GM19455 (cell line): ENCODE data around the gene PREPL.
"Not testable (repeated sequence)": the region's sequence is repeated elsewhere in the genome, so short reads cannot be mapped to it uniquely, and the experiment has no call there.

Source experiments
- ATAC-seq: cut with Tn5 transposase; IDR thresholded peaks from one replicate; pipeline ENCODE4 v1.9.1; 2021; ENCODE audit not compliant: unreplicated experiment

Gene PREPL

GRCh38 chr2:44349506-44349905 is 11.8 kb downstream of the PREPL start:
- no peak for ATAC-seq

DNA sequence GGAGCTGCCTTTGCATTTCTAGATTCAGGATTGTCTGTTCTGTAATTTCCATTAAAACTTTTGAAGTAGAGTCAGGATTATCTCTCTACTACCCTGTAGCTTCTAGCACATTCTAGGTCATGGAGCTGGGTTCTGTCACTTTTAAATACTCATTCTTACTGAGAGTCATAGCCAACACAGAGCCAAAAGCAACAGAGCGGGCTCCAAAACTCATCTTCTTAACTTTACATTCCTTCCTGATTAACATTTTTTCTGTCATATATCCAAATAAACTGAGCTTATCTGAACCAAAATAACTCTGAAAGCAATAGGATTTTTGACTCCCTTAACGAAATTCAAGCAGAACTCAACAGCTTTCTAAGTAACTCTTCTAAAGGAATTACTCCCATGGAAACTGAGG is 12.9 kb downstream of the PREPL start:
- ATAC-seq: no peak

- no peak for ATAC-seq
These were observed 13.8 kb downstream of the PREPL start for GRCh38 chr2:44347526-44347925.

DNA sequence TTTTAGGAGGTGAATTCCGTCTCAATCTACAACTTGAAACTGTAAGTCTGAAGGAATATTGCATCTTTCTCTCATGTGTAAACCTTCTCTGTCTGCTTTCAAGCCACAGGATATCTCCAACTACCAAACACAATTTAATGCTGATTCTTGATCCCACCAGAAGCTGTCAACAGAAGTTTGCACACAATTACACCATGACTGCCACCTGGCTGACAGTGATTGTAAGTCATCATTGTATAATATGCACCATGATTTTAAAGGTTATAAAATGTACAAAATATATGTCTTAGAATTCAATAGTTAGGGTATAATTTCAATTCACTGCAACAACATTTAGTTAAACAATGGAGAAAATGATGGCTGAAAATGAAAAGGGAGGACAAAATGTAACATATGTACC is 18.4 kb downstream of the PREPL start:
- ATAC-seq: no peak

GRCh38 chr2:44335806-44336538 is 25.3 kb downstream of the PREPL start:
- ATAC-seq: no peak

- ATAC-seq: no peak
These were observed 27.3 kb downstream of the PREPL start for GRCh38 chr2:44333994-44334393.

DNA sequence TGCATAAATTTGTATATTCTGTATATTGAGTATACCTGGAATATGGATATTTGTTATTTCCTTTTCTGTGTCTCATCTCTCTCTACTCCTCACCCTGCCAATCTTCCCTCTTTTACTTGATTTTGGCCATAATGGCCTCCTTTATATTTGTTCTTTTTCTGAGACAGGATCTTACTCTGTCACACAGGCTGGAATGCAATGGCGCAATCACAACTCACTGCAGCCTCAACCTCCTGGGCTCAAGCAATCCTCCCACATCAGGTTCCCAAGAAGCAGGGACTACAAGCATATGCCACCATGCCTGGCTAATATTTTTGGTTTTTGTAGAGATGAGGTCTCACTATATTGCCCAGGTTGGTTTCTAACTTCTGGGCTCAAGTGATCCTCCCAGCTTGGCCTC is 30.5 kb downstream of the PREPL start:
- no peak for ATAC-seq

DNA sequence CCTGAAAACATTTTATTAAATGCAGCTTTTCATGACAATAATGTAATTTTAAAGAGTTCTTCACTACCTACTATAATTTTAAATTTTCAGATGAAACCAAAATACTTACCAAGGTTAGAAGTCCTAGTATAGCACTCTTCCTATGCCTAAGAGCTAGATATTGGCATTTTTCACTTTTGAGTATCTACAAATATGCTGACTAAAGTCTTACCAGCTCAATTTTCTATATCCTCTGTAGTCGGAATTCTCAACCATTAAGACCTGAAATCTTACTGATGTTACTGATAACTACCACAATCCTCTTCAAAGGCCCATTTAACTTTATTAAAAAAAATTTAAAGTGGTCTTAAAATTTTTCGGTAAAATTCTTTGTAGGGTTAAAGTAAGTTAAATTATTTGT is 32.0 kb downstream of the PREPL start:
- no peak for ATAC-seq

DNA sequence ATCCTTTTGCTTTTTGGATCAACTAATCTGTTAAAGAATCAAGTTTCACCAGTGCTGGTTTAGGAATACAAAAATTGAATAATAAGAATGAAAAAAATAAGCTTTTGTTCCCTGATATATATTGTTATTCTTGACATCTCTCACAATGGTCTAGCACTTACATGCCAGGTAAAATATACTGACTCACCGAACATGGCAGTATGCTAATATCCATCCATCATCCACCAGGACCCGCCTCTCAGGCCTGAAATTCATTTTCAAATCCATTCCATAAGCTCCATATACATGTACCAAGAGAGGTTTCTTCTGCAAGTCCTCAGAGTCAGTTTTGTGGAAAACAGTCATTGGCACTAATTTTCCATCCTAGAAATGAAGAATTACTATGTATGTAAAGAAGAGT is 32.5 kb downstream of the PREPL start:
- no peak for ATAC-seq

DNA sequence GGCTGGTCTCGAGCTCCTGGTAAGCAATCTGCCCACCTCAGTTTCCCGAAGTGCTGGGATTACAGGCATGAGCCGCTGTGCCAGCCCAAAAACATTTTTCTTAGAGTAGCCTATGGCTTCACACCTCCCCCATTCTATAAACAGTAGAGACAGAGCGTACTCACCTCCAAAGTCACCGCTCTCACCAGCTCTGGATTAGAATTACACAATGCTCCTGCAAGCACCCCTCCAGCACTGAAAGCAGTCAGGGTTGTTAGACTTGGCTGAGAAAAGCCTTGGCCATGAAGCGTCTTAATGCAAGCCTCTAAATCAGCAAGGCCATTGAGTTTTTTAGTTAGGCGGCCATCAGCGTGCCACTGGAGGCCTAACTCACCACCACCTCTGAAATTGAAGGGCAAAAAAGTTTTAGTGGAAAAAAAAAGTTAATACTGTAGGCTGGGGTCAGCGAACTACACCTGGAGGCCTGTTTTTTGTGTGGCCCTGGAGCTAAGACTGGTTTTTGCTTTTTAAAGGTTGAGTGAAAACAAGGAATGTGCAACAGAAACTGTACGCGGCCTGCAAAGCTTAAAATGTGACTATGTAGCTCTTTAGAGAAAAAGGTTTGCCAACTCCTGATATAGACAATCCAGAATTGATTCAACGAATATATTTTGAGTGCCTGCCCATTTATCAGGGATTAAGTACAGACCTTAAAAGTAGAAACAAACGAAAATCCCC is 34.6 kb downstream of the PREPL start:
- no peak for ATAC-seq

DNA sequence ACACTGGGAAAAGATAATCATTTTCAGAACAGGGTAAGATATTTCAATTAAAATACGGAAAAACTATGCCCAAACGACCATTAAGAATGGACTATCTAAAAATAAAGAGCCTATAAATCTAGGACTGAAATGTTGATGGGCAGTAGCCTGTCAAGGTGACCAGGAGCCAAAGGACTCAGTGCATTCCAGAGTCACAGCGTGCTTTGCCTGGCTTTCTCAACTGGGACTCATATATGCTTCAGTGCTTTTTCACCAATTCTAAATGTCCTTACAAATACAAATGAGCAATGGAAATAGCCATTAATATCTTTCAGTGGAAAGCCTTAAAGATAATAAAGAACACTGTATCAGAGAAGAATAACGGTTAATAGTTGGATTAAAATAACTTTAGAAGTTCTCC is 35.4 kb downstream of the PREPL start:
- ATAC-seq: no peak

- ATAC-seq: no peak
These were observed 36.3 kb downstream of the PREPL start for GRCh38 chr2:44324971-44325426.

- ATAC-seq: no peak
These were observed 39.9 kb downstream of the PREPL start for GRCh38 chr2:44321360-44321759.

GRCh38 chr2:44320832-44321231 is 40.5 kb downstream of the PREPL start:
- no peak for ATAC-seq

DNA sequence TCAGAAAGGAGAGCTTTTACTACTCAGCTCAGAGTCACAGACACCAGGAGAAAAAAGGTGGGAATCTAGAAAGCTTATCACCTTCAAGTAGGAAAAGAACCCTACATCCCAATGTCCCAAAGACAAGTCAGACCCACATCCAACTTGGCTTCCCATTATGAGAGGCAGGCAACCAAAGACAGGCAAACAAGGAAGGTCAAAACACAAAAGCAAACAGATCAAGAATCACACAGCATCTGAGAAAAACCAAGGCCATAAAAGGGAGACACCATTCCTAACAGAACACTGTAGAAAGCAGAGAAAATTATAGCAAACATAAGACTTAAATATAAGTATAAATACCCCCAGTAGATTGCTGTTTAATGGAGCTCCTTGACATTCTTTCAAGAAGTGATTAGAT is 45.3 kb downstream of the PREPL start:
- no peak for ATAC-seq

- no peak for ATAC-seq
These were observed 46.9 kb downstream of the PREPL start for GRCh38 chr2:44314362-44314761.

- no peak for ATAC-seq
These were observed 51.0 kb downstream of the PREPL start for GRCh38 chr2:44310287-44310686.

DNA sequence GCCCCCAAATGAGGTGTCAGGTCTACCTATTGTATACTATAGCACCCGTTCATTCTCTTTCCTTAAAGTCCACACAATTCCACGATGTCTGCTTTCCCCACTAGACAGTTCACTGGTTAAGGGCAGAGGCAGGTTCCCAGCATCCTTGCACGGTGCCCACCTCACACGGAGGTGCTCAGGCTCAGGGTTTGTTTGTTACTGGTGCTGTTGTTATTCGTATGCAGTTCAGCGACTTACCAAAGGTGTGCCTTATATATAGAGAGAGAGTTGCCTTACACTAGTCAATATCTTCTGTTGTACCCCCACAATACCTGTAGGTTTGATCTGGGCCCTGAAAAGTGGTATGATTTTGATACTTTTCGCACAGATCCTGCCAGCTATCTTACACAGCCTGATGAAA is 55.4 kb downstream of the PREPL start:
- ATAC-seq: no peak

- ATAC-seq: no peak
These were observed 57.0 kb downstream of the PREPL start for GRCh38 chr2:44304258-44304657.

- ATAC-seq: not testable (repeated sequence)
These were observed 57.5 kb downstream of the PREPL start for GRCh38 chr2:44303766-44304165.

DNA sequence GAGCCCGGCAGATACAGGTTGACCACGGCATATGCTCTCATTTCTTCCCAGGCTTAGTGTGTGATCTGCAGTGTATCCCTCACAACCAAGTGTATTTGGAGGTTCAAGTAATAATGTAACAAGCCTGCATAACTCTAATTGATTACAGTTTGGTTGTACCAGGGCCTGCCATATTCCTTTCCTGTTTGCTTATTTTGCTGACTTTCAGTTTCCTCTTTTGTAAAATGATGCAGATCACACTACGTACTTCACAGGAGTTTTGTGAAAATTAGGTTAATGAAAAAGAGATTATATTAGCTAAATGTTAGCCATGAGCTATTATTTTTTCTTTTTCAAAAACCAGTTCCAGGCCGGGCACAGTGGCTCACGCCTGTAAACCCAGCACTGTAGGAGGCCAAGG is 60.2 kb downstream of the PREPL start:
- ATAC-seq: no peak

DNA sequence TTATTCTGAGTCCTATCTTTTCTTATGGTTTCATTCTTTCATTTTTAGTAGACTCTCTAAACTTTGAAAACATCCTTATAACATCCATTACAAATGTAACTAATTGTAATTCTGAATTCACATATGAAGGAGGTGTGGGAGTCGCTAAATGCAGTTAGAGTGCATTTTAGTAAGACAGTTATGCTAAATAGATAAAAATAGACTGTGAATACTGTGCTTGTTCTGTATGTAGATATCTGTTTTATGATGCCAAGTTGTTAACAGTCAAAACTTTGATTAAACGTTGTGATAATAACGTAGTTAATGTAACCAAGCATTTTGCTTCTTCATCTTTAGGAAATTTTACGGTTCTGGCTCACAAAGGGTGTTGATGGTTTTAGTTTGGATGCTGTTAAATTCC is 61.7 kb downstream of the PREPL start:
- ATAC-seq: no peak

DNA sequence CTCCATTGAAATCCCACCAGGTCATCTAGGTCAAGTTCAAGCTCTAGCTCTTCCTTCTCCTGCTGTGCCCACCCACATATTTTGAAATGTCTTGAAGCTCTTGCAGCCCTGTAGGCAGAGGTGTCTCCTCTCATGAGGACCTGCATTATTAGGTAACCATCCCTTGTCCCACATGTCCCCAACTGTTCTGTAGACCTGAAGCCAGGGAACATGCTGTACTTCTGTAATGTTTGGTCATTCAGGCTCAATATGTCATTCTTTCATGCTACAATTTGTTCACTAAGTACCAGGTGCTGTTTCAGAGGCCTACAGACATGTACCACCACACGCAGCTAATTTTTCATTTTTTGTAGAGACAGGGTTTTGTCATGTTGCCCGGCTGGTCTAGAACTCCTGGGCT is 63.9 kb downstream of the PREPL start:
- ATAC-seq: no peak
